HG03354 (cell line): ENCODE measurements around the gene UCN.
"Not testable (repeated sequence)": the region's sequence is repeated elsewhere in the genome, so short reads cannot be mapped to it uniquely, and the experiment has no call there.

Source experiments
- ATAC-seq: cut with Tn5 transposase; IDR thresholded peaks from one replicate; pipeline ENCODE4 v1.9.1; 2021; ENCODE audit warnings: mild to moderate bottlenecking; ENCODE audit not compliant: unreplicated experiment, poor library complexity, severe bottlenecking

Gene UCN

DNA sequence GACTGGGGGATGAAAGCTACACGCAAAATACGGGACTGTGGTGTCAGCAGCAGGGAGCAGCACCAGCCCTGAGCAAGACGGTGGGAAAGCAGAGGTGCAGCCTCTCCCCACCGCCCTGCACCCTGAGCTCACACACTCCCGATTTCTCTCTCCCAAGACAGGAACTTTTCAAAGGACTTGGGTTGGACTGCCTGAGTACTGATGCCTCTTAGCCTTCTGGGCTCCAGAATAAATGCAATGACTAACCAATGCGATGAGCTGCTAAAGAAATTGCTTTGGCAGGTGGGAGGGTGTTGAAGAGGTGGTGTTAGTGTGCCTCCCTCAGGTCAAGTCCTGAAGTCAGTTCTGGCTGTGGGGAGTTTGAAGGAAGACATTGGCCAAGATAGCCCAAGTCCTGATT, 16.4 kb downstream of the UCN start:
- no peak for ATAC-seq

DNA sequence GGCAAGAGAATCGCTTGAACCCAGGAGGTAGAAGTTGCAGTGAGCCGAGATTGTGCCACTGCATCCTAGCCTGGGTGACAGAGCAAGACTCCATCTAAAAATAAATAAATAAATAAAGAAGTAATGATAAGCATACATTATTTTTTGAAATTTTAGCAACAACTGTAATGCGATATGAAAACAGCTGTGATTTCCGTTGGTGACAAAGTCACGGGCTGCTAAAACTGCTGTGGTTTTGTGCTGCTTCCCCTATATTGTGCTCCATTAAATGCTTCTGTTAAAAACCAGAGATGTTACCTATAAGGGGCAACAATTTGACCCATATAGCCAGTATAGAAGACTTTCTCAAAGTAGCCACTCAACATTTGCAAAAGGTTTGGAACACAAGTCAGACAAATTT, 17.7 kb downstream of the UCN start:
- ATAC-seq, result no peak

DNA sequence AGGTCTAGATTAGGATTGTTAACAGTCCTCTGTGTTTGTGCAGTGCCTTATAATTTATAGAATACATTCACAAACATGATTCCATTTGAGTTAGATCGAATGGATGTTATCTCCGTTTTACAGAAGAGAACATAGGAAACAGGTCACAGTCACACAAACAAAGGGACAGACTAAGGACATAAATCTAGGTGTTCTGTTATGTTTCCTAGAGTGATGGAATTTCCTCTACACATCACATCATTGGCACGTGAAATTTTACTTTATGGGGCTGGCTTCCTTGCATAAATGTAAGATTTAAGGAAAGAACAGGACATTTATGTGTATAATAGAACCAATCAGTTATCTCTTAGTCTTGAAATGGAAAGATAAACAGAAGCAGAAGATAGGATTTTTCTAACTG, 19.6 kb downstream of the UCN start:
- ATAC-seq, result no peak

DNA sequence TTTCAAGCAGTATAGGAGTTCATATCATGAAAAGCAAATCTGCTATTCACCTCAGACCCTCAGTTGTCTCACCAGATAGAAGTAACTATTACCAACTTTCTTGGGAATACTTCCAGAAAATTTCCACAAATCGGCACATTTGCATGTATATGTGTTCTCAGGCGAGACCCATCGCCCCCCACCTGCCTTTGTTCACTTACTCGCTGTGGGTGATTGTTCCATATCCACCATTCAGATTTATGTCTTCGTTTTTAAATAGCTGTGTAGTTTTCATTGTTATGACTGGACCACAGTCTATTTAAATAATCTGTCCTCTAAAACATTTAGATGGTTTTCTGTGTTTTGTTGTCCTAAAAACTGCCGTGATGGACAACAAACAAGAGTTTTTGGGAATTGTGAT, 22.8 kb downstream of the UCN start:
- ATAC-seq, result no peak

DNA sequence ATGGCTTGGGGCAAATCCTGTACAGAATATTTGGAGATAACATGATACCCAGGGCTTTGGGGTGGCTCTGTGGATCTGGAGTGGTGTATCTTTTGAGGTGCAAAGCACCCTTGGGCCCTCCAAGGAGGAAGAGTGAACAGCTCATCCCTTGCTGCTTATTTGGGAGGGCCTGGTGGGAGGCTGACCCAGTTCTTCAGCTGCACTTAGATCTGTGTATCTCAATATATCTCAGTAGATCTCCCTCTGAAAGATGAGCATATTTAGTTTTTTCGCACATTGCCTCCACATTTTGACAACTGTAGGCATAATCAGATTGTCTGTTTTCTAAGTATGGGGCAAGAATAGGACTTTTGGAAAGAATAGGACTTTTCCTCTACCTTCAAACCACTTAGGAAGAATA, 23.2 kb downstream of the UCN start:
- no peak for ATAC-seq

DNA sequence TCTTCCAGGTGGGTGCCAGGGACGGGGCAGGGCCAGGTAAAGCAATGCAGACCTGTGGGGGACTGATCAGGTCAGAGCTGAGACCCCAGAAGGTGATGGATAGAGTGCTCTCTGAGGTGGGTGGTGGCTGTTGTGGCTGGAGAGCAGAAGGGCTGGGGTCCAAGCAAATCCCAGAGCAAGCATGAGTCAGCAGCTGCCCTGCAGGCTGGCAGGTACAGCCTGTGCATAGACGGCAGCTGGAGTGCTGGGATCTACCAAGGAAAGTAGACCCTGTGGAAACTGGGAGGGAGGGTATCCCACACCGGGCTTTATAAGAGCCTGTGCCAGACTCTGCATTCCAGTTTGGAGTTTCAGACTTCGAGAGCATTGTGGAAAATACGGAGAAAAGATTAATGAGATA, 25.4 kb downstream of the UCN start:
- ATAC-seq, result no peak

DNA sequence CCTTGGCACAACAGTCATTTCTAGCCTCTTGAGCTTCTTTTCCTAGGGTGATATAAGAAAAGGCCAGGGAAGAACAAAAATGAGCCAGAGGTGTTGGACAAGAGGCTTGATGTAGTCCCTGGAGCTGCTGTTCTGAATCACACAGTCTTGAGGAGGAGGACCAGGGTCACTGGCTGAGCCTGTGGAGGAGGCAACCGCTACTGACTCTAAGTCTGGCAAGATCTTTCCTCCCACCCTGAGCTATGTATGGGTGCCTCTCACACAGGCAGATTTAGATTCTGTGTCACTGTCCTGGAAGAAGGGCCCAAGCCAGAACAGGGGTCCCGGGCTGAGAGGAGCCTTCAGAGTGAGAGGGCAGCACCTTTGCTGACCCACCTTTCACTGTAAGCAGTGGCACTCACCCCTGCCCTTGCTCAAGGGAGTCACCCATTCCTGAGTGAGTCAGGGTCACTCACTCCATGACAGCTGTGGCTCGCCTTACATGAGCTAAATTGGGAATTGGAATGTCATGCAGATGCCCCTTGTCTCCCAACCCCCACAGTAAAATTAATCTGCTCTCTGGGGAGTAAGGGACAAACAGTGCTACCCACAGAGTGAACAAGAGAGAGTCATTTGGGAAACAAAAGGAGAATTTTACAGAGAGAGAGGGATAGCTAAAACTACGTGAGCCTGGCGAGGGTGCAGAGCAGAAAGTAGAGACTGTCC, 26.2 kb downstream of the UCN start, which contains the start of gene TRIM54:
TSS of gene TRIM54 (plus strand) at position 575 of the 705 bp plus-strand sequence. CDS start 303 bp downstream, outside the sequence.
- ATAC-seq, result no peak

DNA sequence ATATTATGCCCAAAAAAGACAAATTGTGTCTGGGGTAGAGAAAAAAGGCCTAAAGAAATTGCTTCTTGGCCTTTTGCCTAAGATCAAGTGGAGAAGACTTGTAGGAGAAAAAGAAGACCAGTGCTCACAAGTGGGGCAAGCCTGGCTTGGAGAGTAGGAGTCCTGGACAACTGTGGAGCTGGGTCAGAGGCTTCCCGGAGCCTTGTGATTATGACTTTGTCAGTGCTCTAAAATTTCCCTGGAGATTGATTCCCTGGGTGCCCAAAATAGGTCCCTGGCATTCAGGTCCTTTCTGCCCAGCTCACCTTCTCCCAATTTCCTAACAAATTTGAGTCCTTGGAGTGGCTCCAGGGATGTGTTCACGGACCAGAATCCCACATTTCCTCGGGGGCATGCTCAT, 26.8 kb downstream of the UCN start:
- ATAC-seq, result no peak

DNA sequence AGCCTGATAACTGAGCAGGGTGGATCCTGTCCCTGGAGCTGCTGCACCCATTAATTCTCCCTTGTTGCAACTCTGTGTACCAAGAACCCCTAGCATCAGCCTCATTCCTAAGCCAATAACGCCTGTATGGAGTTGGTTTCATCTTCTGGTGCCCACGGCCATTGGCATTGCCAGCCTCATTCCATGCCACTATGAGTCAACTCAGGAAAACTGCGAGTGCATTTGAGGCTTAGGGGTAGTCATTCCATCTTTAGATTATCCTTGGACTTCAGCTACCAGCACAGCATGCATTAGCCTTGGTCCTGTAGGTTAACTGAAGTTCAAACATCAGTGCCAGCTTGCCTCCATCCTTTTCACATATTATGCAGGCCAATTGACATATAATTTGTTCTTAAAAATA, 27.4 kb downstream of the UCN start:
- no peak for ATAC-seq

DNA sequence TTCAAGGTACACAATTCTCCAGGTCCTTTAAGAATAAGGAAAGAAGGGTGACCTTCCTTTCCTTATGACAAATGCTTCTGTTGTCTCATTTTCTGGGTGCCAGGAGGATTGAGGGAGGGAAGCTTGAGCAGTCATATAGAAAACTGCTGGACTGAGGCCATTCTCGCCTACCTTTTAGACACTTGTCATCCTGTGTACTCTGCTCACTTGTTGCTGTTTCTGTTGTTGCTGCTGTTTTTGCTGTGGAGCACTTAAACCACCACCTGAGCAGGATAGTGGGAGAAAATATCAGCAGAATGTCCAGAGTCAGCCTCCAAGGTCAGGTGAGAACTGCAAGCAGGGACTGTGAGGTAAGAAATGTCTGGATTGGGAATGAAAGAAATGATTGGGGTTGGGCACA, 30.2 kb downstream of the UCN start:
- no peak for ATAC-seq

DNA sequence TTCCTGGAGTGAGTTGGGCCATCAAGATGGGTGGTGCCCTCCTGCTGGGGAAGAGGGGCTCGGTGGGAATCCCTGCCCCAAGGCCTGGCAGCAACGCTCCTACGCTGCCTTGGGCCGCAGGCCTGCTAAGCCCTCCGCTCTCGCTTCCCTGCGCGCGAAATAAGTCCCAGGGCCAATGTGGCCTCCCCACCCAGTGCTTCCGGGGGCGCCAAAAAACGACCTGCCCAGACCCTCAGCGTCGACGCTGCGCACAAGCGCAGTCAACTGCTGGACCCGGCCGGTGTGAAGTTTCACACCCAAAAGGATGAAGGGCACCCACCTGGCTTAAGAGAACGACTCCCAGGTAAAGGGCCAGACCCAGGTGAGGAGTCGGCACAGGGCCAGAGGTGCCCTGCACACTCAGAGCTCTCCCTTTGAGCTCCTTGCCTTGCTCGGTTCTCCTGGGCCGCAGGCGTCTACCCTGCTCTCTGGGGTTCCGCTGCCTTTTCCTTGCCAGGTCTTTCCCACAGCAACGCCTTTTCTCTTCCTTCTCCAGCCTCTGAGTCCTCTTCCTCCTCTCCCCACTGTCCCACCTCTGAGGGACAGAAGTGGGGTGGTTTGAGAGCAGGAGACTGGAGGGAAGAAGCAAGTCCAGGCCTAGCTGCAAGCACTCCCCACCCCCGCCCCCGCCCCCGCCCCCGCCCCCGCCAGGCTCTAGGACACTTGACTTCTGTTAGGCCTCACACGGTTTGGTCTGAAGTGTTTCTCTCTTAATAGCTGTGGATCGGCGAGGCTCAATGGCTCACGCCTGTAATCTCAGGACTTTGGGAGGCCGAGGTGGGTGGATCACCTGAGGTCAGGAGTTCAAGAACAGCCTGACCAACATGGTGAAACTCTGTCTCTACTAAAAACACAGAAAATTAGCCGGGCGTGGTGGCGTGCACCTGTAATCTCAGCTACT, 32.8 kb downstream of the UCN start, which contains the start of gene DNAJC5G:
TSS of gene DNAJC5G (plus strand) at position 223 of the 940 bp plus-strand sequence. CDS start 1,296 bp downstream, outside the sequence.
- no peak for ATAC-seq

DNA sequence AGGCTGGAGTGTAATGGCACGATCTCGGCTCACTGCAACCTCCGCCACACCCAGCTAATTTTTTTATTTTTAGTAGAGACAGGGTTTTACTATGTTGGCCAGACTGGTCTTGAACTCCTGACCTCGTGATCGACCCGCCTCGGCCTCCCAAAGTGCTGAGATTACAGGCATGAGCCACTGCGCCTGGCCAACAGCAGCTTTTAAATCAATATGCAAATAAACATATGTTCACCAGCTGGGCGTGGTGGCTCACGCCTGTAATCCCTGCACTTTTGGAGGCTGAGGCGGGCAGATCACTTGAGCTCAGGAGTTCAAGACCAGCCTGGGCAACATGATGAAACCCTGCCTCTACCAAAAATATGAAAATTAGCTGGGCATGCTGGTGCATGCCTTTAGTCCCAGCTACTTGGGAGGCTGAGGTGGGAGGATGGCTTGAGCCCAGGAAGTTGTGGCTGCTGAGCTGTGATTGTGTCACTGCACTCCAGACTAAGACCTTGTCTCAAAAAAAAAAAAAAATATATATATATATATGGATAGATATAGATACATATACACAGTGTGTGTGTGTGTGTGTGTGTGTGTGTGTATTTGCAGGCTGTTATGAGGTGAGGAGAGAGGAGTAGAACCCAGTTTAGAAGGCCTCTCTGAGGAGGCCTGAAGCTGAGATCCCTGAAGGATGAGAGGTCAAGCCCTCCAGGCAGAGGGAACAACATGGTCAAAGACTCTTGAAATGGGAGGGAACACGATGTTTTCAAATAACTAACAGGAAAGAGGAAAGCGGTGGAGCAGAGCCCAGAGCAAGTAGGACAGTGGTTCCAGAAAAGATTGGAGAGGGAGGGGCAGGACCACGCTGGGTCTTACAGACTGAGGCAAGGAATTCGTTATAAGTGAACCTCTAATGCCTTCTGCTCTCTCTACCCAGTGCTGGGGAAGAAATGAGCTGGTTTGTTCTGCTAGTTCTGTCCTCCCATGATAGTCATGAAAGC, 35.4 kb downstream of the UCN start:
- not testable (repeated sequence) for ATAC-seq

DNA sequence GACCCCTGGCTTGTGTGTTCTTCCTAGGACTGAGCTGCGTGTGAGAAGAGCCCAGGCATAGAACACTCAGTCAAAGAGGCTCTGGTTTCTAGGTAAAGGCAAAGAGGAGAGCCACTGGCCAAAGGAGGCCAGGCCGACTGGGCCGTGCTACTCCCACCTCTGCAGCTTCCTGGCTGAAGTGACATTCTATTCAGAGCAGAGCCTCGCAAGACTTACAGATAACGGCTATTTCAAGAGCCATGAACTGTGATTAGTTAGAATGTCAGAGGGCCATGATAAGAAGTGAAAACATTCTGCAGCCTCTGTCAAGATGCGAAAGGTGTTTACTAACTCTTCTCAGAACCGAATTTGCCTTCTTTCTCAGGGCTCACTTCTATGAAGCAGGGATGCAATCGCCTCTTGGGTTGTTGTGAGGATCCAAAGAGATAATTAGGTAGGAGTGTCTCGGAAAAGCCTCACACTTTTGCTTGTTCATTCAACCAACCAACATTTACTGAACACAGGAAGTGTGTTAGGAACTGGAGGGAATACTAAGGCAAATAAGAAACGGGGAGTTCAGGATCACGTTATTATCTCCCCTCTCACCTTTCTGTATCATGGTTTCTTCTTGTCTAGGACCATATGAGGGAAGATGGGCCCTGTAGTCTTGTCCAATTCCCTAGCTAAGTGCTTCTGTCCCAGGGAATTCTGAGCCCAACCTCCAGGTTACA, 36.5 kb downstream of the UCN start:
- ATAC-seq, result no peak

DNA sequence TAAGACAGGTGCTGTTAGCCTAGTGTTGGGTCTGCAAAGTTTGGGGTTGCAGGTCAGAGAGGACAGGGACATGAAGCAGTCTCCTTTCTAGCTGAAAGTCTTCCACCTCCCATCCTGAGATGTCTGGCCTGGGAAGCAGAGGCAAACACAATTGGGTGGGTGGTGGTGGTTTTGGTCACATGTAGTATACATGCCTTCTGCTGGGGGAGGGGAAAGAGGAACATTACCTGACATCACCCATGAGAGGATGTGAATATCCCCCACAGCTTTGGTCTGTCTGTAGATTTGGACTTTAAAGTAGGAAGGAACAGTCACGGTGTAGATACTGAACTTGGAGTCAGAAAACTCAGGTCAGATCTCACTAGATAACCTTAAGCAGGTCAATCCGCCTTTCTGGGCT, 37.6 kb downstream of the UCN start:
- ATAC-seq, result no peak

DNA sequence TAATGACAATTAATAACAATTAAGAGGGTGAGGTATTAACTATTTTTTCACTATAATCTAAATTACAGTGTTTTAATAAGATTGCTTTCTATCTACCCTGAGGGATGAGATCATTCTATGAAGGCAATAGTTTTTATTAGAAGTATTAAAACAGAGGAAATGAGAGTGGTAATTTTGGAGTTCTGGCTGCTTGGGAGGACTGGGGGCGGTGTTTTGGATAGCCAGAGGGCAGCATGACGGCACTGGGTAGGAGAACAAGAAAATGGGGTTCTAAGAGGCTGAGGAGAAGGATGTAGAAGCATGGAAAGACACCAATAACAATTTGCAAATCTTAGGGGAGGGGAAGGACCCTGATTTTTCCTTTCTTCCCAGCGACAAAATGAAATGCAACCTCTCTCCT, 38.1 kb downstream of the UCN start:
- no peak for ATAC-seq

DNA sequence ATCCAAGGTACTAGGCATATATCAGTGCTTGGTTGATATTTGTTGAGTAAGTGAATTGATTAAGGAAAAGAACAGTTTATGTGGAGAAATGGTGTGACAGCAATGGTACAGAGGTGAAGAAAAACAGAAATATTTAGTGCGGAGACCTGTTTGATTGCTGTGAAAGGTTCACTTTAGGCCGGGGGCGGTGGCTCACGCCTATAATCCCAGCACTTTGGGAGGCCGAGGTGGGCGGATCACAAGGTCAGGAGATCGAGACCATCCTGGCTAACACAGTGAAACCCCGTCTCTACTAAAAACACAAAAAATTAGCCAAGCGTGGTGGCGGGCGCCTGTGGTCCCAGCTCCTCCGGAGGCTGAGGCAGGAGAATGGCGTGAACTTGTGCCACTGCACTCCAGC, 39.9 kb downstream of the UCN start:
- ATAC-seq, result not testable (repeated sequence)

DNA sequence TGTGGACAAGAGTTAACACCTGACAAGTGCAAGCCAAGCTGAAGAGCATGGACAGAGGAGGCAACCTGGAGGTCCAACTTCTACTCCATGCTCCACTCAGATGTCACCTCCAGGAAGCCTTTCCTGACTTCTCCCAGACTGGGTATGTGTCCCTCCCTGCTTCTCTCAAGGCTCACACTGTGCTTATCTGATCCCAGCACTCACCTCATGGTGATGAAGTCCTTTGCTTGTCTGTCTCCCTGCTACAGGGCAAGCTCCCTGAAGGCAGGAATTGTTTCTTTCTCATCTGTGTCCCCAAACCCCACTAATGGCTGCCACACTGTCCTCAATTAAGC, 42.7 kb downstream of the UCN start:
- no peak for ATAC-seq

DNA sequence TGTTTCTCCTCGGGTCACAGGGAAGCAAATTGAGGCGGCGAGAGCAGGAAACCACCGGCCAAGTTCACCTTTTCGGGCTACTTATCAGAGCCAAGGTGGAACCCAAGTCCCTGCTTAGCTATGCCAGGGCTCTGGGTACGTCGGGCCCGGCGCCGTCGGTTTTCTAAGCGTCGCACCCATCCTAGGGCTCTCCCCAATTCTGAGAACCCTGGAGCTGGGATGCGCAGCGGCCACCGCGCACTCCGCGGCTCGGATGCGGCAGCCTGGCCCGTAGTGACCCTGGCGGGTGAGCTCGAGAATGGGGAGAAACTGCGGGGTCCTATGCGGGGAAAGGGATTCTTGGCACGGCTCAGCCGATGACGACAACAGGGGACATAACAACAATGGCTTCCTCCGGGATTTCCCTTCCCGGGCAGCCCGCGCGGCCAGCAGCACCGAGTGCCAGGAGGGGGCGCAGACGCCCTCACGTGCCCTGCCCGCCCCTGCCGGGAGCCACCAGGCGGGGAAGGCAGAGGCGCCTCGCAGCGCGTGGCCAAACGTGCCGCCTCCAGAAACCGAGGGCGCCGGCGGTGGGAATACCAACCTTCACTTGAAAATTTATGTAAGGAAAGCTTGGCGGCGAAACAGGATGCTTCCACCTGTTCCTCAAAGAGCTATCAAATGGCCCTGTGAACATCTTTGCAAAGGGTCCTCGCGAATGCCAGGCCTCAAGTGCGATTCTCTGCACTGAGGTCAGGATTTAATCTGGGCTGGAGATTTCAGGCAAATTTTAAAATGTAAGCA, 43.3 kb downstream of the UCN start:
- no peak for ATAC-seq
